Stimulated activated CD8-positive, alpha-beta memory T cell treated with anti-CD3 and anti-CD28 coated beads, Interleukin-15, amount 100 ng/mL, for 1 hour (primary cell): Measurements from ENCODE around the gene APOL4.
"Not testable (repeated sequence)": the region's sequence is repeated elsewhere in the genome, so short reads cannot be mapped to it uniquely, and the experiment has no call there.

Experiments used
- DNase-seq: peaks from one replicate; pipeline ENCODE4 v3.0.0-alpha.2; 2020; ENCODE audit warnings: low read depth

Gene APOL4

DNA sequence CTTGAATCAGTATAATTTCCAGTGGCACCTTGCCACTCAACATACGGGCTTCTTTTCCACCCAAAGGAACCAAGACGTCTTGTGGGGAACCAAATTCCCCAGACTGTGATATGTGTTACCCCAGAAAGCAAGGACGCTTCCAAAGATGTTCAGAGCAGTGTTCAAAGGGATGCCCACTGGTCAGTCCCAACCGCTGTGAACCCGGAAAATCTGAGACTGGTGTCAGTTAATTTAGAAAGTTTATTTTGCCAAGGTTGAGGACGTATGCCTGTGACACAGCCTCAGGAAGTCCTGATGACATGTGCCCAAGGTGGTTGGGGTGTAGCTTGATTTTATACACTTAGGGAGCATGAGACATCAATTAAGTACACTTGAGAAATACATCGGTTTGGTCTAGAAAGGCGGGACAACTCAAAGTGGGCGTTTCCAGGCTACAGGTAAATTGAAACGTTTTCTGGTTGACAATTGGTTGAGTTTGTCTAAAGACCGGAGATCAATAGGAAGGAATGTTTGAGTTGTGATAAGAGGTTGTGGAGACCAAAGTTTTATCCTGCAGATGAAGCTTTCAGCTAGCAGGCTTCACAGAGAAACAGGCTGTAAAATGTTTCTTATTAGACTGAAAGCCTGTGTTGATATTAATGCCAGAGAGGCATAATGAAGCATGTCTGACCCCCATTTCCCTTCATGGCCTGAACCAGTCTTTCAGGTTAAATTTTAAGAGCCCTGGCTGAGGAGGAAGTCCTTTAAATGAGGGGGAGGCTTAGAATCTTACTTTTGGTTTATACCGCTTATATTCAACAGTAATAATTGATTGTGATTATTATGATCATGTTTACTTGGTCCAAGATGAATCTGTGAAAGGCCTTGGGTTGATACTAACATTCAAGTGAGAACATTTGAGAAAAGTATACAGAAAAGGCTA, 47.8 kb downstream of the APOL4 start:
- no peak for DNase-seq

DNA sequence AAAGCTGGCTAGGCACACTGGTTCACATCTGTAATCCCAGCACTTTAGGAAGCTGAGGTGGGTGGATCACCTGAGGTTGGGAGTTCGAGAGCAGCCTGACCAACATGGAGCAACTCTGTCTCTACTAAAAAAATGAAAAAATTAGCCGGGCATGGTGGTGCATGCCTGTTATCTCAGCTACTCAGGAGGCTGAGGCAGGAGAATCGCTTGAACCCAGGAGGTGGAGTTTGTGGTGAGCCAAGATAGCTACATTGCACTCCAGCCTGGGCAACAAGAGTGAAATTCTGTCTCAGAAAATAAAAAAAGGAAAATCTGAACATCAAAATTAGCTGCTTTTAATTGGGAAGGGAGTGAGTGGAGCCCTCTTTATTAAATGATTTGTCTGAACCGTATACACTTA, 48.8 kb downstream of the APOL4 start:
- DNase-seq: not testable (repeated sequence)

DNA sequence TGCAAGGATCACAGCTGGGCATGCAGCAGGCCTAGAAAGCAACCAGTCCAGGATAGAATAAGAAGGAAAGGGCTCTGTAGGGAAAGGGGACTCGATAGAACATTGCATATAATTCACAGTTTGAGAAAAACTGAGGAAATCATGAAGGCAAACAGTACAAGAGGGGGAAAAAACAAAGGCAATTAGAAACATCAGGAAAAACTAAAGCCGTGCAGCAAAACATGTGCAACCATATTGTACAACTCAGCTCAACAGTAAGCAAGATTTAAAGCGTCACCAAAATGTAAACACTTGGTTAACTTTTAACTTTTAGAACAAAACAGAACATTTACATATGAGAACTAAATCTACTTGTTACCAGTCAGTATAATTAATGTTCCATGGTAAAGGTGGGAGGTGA, 49.5 kb downstream of the APOL4 start:
- DNase-seq: no peak

DNA sequence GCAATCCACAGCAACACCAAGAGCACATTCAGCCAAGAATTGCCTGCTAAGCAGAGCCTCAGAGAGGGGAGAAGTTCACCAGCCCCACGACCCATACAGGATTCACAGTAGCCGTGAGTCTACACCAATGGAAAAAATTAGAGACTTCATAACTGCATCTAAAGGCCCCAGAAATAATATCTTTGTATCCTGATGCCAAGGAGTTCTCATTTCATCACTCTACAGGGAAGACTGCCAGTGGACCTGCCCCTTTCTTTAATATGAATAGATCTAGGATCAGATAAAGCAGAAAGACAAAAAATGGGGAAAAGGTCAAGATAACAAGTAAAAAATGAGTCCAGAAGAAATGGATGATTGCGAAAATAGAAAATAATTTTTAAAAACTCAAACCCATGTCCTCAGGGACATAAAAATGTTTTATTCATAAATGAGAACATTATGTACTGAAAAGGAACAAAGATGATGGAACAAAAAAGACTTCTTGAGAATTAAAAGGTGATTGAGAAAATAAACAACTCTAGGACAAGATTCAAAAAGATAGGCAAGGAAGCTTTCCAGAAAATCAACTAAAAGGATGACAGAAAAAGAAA, 50.5 kb downstream of the APOL4 start:
- no peak for DNase-seq

DNA sequence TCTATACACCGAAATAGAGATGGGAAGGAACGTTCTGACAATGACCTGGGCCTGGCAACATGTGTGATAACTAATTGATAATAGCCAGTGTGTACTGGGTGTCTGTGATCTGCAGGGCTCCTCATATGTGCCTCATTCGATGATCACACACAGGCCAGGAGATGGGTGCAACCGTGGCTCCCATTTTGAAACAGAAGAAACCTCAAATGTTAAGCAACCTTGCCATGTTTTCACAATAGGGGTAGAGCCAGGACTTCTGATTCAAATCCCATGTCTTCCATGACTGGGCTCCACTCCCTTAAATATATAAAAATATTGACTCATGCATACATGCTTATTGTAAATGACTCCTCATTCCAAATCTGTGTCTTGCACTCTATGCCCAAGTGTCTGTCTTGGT, 52.2 kb downstream of the APOL4 start:
- DNase-seq: no peak

DNA sequence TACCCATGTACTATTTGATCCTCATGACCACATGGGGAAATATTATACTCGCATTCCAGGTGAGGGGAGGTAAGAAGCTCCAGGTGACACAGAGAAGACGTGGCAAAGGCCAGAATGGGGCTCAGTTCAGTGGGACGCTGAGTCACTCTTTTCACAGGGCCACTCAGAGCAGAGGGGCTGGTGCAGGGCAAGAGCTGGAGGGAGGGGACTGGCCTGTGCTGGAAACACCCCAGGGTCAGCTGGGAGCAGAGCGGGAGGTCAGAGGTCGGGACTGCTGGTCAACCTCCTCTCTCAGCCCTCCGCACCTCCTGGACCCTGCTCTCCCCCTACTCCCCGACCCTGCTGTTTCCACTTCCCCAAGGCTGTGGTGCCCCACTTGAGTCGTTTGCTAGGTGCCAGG, 53.2 kb downstream of the APOL4 start:
- no peak for DNase-seq

DNA sequence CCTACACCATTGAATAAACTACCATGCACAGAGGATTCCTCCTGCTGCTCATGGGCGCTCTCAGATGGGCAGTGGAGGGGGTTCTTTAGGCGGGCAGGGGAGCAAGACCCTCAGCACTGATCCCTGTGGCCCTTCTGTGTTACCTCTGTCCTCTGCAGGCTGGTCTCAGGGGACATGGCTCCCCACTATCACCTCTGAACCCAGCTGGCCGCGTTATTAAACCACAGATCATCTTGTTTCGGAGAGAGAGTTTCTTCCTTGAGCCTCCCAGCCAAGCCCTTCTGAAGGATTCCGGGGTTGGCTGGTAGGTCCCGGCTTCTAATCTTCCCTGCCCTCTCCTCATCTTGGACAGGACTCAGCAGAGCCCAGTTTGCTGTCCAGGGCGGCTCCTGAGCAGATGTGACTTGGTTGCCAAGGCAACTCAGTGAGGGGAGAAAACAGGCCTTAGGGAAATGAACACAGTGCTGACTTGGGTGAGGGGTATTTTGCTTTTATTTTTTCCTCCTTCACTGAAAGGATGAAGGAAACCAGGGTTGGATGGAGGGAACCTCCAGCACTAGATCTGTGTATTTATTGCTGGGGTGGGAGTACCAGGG, 54.3 kb downstream of the APOL4 start:
- no peak for DNase-seq

DNA sequence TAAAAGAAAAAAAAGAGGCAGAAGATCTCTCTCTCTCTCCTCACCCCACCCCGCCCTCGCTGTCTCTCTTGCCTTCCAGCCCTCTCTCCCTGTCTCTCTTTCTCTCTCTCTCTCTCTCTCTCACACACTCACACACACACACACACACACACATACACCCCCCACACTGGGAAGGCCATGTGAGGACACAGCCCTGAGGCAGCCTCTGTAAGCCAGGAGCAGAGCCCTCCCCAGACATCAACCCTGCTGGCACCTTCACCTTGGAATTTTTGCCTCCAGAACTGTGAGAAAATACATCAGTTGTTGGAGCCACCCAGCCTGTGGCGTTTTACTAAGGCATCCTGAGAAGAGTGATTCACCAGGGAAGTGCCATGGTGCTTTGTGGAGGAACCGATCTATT, 55.7 kb downstream of the APOL4 start:
- no peak for DNase-seq

DNA sequence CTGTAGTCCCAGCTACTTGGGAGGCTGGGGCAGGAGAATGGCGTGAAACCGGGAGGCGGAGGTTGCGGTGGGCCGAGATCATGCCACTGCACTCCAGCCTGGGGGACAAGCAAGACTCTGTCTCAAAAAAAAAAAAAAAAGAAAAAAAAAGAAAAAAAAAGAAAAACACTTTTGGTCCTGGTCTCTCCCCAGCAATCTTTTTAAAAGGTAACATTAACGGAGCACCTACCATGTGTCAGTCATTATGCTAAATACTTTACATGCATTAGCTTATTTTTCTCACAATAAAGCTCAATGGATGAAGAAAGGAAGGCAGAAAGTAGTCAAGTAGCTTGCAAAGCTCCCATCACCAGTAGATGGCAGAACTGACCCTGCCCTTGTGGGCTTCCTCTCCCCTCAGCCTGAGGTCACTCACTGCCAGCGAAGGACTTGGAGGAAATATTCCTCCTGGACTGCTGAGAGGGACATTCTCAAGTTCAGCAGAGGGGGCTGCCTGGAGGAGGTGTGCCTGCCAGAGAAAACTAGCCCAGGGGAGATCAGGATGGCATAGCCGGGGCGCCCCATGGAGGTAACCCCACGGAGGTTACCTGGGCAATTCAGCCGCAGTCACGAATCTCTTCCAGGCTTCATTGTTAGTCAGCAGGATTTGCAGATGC, 56.6 kb downstream of the APOL4 start:
- DNase-seq: no peak

DNA sequence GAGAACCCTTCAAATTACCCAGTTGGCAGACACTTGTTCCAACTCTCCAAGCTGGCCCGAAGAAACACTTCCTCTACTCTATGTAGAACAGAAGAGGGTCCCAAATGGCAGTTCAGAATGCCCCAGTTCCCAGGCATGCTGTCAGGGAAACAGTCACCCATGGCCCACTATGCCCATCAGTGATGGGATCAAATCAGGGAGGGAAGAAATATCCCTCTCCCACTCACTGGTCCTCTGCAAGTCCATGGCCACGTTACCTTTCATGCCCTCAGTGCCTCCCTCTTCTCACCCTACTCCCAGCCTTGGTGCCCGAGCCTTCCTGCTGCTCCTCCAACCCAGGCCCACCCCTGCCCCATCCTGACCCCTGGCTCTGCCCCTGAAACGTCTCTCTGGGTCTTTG, 57.7 kb downstream of the APOL4 start:
- no peak for DNase-seq

DNA sequence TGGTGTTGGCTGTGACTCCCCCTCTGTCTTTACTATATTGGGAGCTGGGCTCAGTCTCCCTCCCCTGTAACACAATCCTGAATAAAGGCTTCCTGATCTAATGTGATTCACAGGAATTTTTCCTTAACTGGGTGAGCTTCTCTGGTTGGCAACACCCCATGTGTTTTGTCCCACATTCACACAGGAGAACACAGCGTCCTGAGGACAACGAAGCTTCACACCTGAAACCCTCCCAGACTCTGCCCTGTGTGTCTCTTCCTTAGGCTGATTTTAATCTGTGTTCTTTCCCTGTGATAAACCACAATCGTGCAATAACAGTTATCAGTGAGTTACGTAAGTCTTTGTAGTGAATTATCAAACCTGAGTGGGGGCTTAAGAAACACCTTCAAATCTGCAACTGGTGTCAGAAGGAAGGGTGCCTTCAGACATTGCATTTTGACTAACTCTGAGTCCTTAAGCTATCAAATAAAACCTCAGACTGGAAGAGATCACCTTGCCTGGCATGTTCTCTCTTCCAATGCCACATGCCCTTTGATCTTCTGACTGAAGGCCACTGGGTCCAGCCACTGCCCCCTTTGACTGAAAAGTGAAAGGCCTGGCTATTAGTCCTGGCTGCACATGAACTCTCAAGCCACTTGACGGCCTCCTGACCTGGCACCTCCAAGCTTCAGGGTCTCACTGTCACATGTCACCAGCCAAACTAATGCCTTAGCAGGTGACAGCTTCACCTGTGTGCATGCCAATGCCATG, 58.4 kb downstream of the APOL4 start:
- no peak for DNase-seq

DNA sequence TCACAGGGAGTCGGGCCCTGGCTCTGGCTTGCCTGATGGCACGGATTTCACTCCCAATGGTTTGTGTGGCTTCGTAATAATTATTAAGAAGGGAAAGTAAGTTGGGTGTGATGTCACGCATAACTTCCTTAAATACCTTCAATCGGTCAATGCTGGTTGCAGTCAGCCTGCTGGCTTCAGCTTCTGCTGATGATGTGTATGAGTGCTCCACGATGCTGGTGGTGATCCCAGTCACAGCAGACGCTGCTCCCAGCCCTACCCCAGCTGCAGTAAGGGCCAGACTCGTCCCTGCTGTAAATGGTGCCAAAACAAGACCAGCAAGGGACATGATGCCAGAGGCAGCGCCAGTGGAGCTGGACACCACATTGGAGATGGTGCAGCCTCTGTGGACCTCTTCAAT, 60.1 kb downstream of the APOL4 start:
- DNase-seq: no peak
